Ascending aorta (tissue), 2 donors: Measurements from ENCODE around the gene RRP8. TPM values are rescaled to one million over a fixed set of nuclear protein-coding genes. Genes with fewer than 3 reads are reported as not detected.

ENCODE experiments used
- DNase-seq, 2 donors: peaks; one replicate each; pipeline ENCODE4 v3.0.0-alpha.2; 2019; ENCODE audit warnings: low spot score in 2 of 2
- H3K27ac ChIP-seq, 2 donors: fragments of 200-600 bp; sonication (generic); one replicate each; pipeline ENCODE4 v1.5.1; 2016 to 2017; ENCODE audit warnings: mild to moderate bottlenecking in 1 of 2
- H3K27me3 ChIP-seq: fragments of 200-600 bp; sonication (generic); one replicate; pipeline ENCODE4 v1.5.1; 2017
- H3K36me3 ChIP-seq, 2 donors: fragments of 200-600 bp; sonication (generic); one replicate each; pipeline ENCODE4 v1.5.1; 2016
- H3K4me1 ChIP-seq, 2 donors: fragments of 200-600 bp; sonication (generic); one replicate each; pipeline ENCODE4 v1.5.1; 2016 to 2017; ENCODE audit warnings: mild to moderate bottlenecking in 1 of 2
- H3K4me3 ChIP-seq, 2 donors: fragments of 200-600 bp; sonication (generic); one replicate each; pipeline ENCODE4 v1.5.1; 2016 to 2017; ENCODE audit warnings: mild to moderate bottlenecking in 1 of 2
- H3K9me3 ChIP-seq, 2 donors: fragments of 200-600 bp; sonication (generic); one replicate each; pipeline ENCODE4 v1.5.1; 2016
- intact Hi-C: fragments of 100-400 bp; cut with DNase I; formaldehyde crosslinking; loops from one replicate; pipeline ENCODE4 v1.15.1; 2023
- total RNA-seq: library from RNA; depleted of rRNA; stranded (reverse); fragments of >200 nt; gene quantifications from one replicate; pipeline ENCODE4 v1.1.0, GENCODE V29; 2016
- TF ChIP-seq, protein P1 (sequence below), 3 experiments: fragments of 200-600 bp in 2 of 3; fragments of 450-650 bp in 1 of 3; sonication (generic) in 2 of 3; IDR thresholded peaks; one replicate each; pipeline ENCODE4 v1.5.1; 2016 to 2019; ENCODE audit warnings: antibody characterized with exemption in 3 of 3, mild to moderate bottlenecking in 1 of 3, moderate library complexity in 1 of 3

Gene RRP8
- total RNA-seq, 1 donor from 2014 or later: 9.2 TPM

DNA sequence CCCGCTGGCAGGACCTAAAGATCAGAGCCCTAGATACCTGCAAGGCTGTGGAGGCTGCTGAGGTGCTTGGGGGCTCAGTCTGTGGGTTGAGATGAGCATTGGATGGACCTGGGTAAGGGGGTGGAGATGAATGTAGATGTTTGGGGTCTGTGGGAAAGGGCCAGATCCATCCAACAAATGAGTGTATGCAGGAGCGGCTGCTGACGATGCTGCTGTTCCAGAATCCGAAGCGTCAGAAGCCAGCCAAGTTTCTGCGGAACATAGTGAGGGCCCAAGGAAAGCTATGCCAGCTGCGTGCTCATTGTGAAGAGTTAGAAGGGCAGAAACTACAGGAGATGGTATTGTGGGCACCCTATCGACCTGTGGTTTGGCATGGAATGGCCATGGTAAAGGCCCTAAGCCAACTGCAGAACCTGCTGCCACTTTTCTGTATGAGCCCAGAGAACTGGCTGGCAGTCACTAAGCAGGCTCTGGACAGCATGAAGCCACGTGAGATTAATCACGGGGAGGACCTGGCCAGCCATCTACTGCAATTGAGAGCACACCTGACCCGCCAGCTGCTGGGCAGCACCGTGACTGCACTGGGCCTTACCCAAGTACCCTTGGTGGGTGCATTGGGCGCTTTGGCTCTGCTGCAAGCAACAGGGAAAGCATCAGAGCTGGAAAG, 36.6 kb downstream of the RRP8 start:
- intact Hi-C loops: no loop called here
- Histone ChIP-seq H3K27ac (no peak overlapping the region), H3K9me3 (no peaks in the 10 kb centered on the region), H3K27me3 (no peaks in the 10 kb centered on the region), H3K4me1 (peaks cover 0 to 4% of the 10 kb centered on the region in 2 donors), H3K4me3 (no peak overlapping the region), H3K36me3 (peaks cover 0 to 6% of the 10 kb centered on the region in 2 donors)
- TF ChIP-seq, protein P1, sequence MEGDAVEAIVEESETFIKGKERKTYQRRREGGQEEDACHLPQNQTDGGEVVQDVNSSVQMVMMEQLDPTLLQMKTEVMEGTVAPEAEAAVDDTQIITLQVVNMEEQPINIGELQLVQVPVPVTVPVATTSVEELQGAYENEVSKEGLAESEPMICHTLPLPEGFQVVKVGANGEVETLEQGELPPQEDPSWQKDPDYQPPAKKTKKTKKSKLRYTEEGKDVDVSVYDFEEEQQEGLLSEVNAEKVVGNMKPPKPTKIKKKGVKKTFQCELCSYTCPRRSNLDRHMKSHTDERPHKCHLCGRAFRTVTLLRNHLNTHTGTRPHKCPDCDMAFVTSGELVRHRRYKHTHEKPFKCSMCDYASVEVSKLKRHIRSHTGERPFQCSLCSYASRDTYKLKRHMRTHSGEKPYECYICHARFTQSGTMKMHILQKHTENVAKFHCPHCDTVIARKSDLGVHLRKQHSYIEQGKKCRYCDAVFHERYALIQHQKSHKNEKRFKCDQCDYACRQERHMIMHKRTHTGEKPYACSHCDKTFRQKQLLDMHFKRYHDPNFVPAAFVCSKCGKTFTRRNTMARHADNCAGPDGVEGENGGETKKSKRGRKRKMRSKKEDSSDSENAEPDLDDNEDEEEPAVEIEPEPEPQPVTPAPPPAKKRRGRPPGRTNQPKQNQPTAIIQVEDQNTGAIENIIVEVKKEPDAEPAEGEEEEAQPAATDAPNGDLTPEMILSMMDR (IDR thresholded peaks at IDR 0.05): no peak
- DNase-seq: no peak

DNA sequence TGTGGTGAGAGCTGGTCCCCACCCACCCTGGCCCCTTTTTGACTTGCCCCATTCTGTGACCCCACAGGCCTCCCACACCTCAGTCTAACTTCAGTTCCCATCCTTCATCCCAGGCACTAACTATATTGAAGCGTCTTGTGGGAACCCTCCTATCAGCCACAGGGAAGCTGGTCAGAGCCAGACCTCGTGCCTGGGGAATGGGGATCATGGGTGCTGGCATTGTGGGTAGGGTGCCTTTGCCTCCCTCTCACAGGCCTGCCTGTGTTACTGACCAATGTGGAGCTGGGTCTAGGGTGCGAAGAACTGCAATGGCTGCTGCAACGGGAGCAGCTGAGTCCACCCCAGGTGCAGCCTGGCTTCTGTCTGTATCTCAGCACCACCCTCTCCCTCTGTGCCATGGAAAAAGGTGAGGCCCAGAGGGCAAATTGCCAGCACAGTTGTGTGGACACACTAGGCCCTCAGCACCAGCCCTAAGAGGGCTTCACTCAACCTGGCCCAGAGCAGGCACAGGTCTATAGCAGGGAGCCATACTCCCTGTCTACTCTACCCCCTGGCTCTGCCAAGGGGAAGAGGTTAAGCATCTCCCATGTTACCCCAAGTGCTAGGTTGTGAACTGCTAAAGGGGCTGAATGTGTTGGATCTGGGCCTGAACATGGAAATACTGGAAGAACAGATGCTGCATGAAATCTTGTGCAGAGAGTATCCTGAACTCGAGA, 37.3 kb downstream of the RRP8 start:
- Histone ChIP-seq H3K9me3 (no peaks in the 10 kb centered on the region), H3K4me3 (no peak overlapping the region), H3K36me3 (peaks cover 0 to 6% of the 10 kb centered on the region in 2 donors), H3K4me1 (no peaks in the 10 kb centered on the region), H3K27me3 (no peaks in the 10 kb centered on the region), H3K27ac (no peak overlapping the region)
- TF ChIP-seq, protein P1 (IDR thresholded peaks at IDR 0.05): no peak
- no peak for DNase-seq
- intact Hi-C loops: no loop called here

DNA sequence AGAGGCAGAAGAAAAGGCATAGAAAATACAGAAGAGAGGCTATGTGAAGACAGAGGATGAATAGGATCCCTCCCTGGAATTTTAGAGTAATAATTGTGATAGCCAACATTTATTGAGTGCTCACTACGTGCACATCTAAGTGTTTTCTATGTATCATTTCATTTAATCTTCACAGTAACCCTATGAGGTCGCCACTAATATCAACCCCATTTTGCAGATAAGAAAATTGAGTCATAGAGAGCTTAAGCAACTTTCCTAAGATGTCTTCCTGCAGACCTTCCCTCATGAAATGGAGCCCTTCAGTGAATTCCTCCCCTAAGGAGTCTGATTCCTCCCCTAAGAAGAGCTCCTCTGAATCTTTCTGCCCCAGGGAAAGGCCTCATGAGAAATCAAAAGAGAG, 38.1 kb downstream of the RRP8 start:
- Histone ChIP-seq H3K9me3 (no peaks in the 10 kb centered on the region), H3K4me3 (no peak overlapping the region), H3K27ac (no peak overlapping the region), H3K27me3 (no peaks in the 10 kb centered on the region), H3K4me1 (no peaks in the 10 kb centered on the region), H3K36me3 (peaks cover 0 to 6% of the 10 kb centered on the region in 2 donors)
- no peak for DNase-seq
- intact Hi-C loops: no loop called here
- TF ChIP-seq, protein P1 (IDR thresholded peaks at IDR 0.05): no peak

DNA sequence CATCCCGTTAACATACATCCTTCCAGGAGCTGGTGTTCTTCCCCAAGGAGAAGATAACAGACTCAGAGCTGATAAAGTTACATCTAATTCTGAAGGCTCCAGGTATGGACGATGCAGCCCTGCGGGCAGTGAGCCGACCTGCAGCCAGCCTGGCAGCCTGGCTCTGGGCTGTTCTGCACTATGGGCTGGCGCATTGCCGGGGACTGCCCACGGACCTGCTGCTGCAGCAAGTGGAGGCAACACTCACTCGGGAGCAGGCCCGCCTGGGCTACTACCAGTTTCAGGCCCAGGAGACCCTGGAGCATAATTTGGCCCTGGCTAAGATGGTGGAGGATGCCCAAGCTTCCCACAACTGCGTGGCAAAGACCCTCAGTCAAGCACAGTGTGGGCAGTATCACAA, 39.7 kb downstream of the RRP8 start:
- no peaks in the 10 kb centered on the region for H3K4me1 ChIP-seq
- peaks cover 0 to 6% of the 10 kb centered on the region in 2 donors for H3K36me3 ChIP-seq
- H3K4me3 ChIP-seq: no peak overlapping the region
- intact Hi-C loops: no loop called here
- no peak for DNase-seq
- no peaks in the 10 kb centered on the region for H3K27me3 ChIP-seq
- H3K9me3 ChIP-seq: no peaks in the 10 kb centered on the region
- TF ChIP-seq, protein P1 (IDR thresholded peaks at IDR 0.05): no peak
- no peak overlapping the region for H3K27ac ChIP-seq

DNA sequence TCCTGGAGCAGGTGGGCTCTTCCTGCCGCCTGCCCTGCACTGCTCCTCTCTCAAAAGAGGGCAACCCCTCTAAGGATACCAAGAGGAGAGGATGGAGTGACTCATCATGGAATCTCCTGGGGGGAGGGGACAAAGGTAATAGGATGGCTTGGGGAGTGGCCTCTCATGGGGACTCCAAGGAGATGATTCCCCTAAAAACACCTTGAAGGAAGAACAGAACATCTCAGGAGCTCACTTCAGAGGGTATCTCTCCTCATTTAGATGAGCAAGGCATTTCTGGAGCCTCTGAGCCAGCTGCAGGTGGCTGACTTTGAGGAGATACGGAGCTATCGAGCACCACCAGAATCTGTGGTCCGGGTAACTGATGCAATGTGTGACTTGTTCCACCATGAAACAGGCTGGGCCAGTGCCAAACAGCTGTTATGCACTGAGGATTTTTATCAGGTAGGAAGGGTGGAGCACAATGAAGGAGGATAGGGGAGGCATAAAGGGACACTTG, 40.2 kb downstream of the RRP8 start:
- peaks cover 0 to 9% of the 10 kb centered on the region in 2 donors for H3K36me3 ChIP-seq
- H3K27ac ChIP-seq: no peak overlapping the region
- no peak overlapping the region for H3K4me3 ChIP-seq
- no peak for DNase-seq
- intact Hi-C loops: no loop called here
- no peaks in the 10 kb centered on the region for H3K27me3 ChIP-seq
- TF ChIP-seq, protein P1 (IDR thresholded peaks at IDR 0.05): no peak
- no peaks in the 10 kb centered on the region for H3K4me1 ChIP-seq
- H3K9me3 ChIP-seq: no peaks in the 10 kb centered on the region
